ENCODE measurements around the gene SMARCAL1. TPM values are rescaled to one million over a fixed set of nuclear protein-coding genes. Genes with fewer than 3 reads are reported as not detected.
A peak's percentile ranks its signal among the peaks of the same experiment; 100 is the strongest.

SMARCAL1 gene
- total and polyA plus RNA-seq, 2 of the 13 experiments (the other 11 are each of a cell fraction or from before 2014, with no cell fraction given) = 12.7 to 21.3 TPM

- peak; percentile 97; the same call in 1 of the 2 replicates for TF ChIP-seq ZNF280B (CRISPR knock-in tag; IDR thresholded peaks at IDR 0.05; ENCODE audit: borderline replicate concordance)
- TF ChIP-seq MTF2 (CRISPR knock-in tag; IDR thresholded peaks at IDR 0.05; ENCODE audit: borderline replicate concordance) = no peak
- TF ChIP-seq ZNF879 (CRISPR knock-in tag; IDR thresholded peaks at IDR 0.05) = peak; percentile 87; the same call in 1 of the 2 replicates
- no peak for TF ChIP-seq ZNF367 (CRISPR knock-in tag; IDR thresholded peaks at IDR 0.05; ENCODE audit: borderline replicate concordance)
- no peak for TF ChIP-seq ZNF432 (CRISPR knock-in tag; IDR thresholded peaks at IDR 0.05; ENCODE audit: borderline replicate concordance)
- TF ChIP-seq, protein P1, sequence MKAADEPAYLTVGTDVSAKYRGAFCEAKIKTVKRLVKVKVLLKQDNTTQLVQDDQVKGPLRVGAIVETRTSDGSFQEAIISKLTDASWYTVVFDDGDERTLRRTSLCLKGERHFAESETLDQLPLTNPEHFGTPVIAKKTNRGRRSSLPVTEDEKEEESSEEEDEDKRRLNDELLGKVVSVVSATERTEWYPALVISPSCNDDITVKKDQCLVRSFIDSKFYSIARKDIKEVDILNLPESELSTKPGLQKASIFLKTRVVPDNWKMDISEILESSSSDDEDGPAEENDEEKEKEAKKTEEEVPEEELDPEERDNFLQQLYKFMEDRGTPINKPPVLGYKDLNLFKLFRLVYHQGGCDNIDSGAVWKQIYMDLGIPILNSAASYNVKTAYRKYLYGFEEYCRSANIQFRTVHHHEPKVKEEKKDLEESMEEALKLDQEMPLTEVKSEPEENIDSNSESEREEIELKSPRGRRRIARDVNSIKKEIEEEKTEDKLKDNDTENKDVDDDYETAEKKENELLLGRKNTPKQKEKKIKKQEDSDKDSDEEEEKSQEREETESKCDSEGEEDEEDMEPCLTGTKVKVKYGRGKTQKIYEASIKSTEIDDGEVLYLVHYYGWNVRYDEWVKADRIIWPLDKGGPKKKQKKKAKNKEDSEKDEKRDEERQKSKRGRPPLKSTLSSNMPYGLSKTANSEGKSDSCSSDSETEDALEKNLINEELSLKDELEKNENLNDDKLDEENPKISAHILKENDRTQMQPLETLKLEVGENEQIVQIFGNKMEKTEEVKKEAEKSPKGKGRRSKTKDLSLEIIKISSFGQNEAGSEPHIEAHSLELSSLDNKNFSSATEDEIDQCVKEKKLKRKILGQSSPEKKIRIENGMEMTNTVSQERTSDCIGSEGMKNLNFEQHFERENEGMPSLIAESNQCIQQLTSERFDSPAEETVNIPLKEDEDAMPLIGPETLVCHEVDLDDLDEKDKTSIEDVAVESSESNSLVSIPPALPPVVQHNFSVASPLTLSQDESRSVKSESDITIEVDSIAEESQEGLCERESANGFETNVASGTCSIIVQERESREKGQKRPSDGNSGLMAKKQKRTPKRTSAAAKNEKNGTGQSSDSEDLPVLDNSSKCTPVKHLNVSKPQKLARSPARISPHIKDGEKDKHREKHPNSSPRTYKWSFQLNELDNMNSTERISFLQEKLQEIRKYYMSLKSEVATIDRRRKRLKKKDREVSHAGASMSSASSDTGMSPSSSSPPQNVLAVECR (CRISPR knock-in tag; IDR thresholded peaks at IDR 0.05; ENCODE audit: borderline replicate concordance) = peak; percentile 79; the same call in 1 of the 2 replicates
- TF ChIP-seq, protein P2, sequence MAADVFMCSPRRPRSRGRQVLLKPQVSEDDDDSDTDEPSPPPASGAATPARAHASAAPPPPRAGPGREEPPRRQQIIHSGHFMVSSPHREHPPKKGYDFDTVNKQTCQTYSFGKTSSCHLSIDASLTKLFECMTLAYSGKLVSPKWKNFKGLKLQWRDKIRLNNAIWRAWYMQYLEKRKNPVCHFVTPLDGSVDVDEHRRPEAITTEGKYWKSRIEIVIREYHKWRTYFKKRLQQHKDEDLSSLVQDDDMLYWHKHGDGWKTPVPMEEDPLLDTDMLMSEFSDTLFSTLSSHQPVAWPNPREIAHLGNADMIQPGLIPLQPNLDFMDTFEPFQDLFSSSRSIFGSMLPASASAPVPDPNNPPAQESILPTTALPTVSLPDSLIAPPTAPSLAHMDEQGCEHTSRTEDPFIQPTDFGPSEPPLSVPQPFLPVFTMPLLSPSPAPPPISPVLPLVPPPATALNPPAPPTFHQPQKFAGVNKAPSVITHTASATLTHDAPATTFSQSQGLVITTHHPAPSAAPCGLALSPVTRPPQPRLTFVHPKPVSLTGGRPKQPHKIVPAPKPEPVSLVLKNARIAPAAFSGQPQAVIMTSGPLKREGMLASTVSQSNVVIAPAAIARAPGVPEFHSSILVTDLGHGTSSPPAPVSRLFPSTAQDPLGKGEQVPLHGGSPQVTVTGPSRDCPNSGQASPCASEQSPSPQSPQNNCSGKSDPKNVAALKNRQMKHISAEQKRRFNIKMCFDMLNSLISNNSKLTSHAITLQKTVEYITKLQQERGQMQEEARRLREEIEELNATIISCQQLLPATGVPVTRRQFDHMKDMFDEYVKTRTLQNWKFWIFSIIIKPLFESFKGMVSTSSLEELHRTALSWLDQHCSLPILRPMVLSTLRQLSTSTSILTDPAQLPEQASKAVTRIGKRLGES (CRISPR knock-in tag; IDR thresholded peaks at IDR 0.05; ENCODE audit: borderline replicate concordance) = no peak
- TF ChIP-seq, protein P3, sequence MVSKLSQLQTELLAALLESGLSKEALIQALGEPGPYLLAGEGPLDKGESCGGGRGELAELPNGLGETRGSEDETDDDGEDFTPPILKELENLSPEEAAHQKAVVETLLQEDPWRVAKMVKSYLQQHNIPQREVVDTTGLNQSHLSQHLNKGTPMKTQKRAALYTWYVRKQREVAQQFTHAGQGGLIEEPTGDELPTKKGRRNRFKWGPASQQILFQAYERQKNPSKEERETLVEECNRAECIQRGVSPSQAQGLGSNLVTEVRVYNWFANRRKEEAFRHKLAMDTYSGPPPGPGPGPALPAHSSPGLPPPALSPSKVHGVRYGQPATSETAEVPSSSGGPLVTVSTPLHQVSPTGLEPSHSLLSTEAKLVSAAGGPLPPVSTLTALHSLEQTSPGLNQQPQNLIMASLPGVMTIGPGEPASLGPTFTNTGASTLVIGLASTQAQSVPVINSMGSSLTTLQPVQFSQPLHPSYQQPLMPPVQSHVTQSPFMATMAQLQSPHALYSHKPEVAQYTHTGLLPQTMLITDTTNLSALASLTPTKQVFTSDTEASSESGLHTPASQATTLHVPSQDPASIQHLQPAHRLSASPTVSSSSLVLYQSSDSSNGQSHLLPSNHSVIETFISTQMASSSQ (IDR thresholded peaks at IDR 0.05; ENCODE audit: low read depth) = 0 out of 2 replicates have a peak, but pooled peaks have one; percentile 37
- TF ChIP-seq, protein P3 (CRISPR knock-in tag; IDR thresholded peaks at IDR 0.05; ENCODE audit: borderline replicate concordance) = no peak; the same call in 1 of the 2 replicates
- peak; percentile 87; the same call in 1 of the 2 replicates for TF ChIP-seq ZNF232 (CRISPR knock-in tag; IDR thresholded peaks at IDR 0.05; ENCODE audit: borderline replicate concordance)
- 0 out of 2 replicates have a peak, but pooled peaks have one; percentile 86 for TF ChIP-seq ZBTB42 (CRISPR knock-in tag; IDR thresholded peaks at IDR 0.05)
- TF ChIP-seq ZNF510 (CRISPR knock-in tag; IDR thresholded peaks at IDR 0.05; ENCODE audit: low read depth) = no peak; the same call in 1 of the 2 replicates
- TF ChIP-seq ZNF737 (CRISPR knock-in tag; IDR thresholded peaks at IDR 0.05; ENCODE audit: borderline replicate concordance) = no peak
Observed at GRCh38 chr2:216412022-216412999, at the start of gene SMARCAL1 (continued).
